B cell (primary cell): Measurements from ENCODE around the gene MMP26. TPM values are rescaled to one million over a fixed set of nuclear protein-coding genes. Genes with fewer than 3 reads are reported as not detected.

Experiments
- ATAC-seq: fragments of 200-7000 bp; cut with Tn5 transposase; one replicate; pipeline ENCODE4 v1.10.0; 2021; ENCODE audit warnings: low read depth, mild to moderate bottlenecking, moderate number of reproducible peaks, moderate library complexity
- CTCF ChIA-PET: fragments of 350-600 bp; sonication (Branson Sonifier 250); formaldehyde crosslinking; loops from one replicate; lab custom pipeline; 2021; ENCODE audit warnings: antibody characterized with exemption, inconsistent platforms; lab: Charles Lee
- POLR2A ChIA-PET: fragments of 350-600 bp; sonication (Branson Sonifier 250); formaldehyde crosslinking; loops from one replicate; lab custom pipeline; 2021; ENCODE audit warnings: antibody characterized with exemption; lab: Charles Lee
- DNase-seq: peaks from one replicate; pipeline ENCODE4 v3.0.0; 2013
- H2AFZ ChIP-seq: 2 replicates; pipeline ENCODE4 v1.6.1; 2012; ENCODE audit warnings: mild to moderate bottlenecking, low read depth, low read length; ENCODE audit not compliant: insufficient read depth, poor library complexity, severe bottlenecking
- H3K27ac ChIP-seq, 2 donors: 1 replicate in 1 of 2; 2 replicates in 1 of 2; pipeline ENCODE4 v1.5.1; 2012 to 2013; ENCODE audit warnings: low read length in 2 of 2, mild to moderate bottlenecking in 2 of 2, moderate library complexity in 1 of 2
- H3K27me3 ChIP-seq, 4 experiments: fragments of 200-600 bp in 1 of 4; sonication (generic) in 1 of 4; replicated peaks in 1 of 4; 1 replicate in 2 of 4; 2 replicates in 2 of 4; pipeline versions ENCODE4 v1.6.1 to v1.7.0; 2013 to 2016; ENCODE audit warnings: low read length in 3 of 4, mild to moderate bottlenecking in 2 of 4, mixed read lengths in 1 of 4, moderate library complexity in 1 of 4; ENCODE audit not compliant: insufficient read depth in 4 of 4, control insufficient read depth in 3 of 4; ENCODE audit errors: control extremely low read depth in 1 of 4
- H3K36me3 ChIP-seq, 2 experiments: replicated peaks in 1 of 2; 1 replicate in 1 of 2; 2 replicates in 1 of 2; pipeline versions ENCODE4 v1.6.1 to v1.7.1; 2013; ENCODE audit warnings: low read length in 1 of 2; ENCODE audit not compliant: insufficient read depth in 2 of 2, control insufficient read depth in 1 of 2; ENCODE audit errors: control extremely low read depth in 1 of 2, extremely low read depth in 1 of 2
- H3K4me1 ChIP-seq, 2 donors: fragments of 200-600 bp in 1 of 2; sonication (generic) in 1 of 2; 1 replicate in 1 of 2; 2 replicates in 1 of 2; pipeline versions ENCODE4 v1.5.1 to v1.6.1; 2013 to 2017; ENCODE audit warnings: low read length in 2 of 2; ENCODE audit not compliant: control insufficient read depth in 2 of 2, insufficient read depth in 2 of 2
- H3K4me2 ChIP-seq: replicated peaks from 2 replicates; pipeline ENCODE3; 2012; ENCODE audit warnings: mild to moderate bottlenecking, low read depth, low read length; ENCODE audit not compliant: poor library complexity, severe bottlenecking
- H3K4me3 ChIP-seq, 5 experiments: fragments of 200-600 bp in 1 of 5; sonication (generic) in 1 of 5; 1 replicate in 3 of 5; 2 replicates in 2 of 5; pipeline versions ENCODE4 v1.5.1 to v1.7.0; 2011 to 2016; ENCODE audit warnings: low read length in 4 of 5, mild to moderate bottlenecking in 4 of 5, low read depth in 2 of 5, control low read depth in 1 of 5, moderate library complexity in 1 of 5; ENCODE audit not compliant: insufficient read depth in 1 of 5; ENCODE audit errors: control extremely low read depth in 1 of 5, extremely low read depth in 1 of 5
- H3K79me2 ChIP-seq: fragments of 200-600 bp; sonication (generic); one replicate; pipeline ENCODE4 v1.6.0; 2016; ENCODE audit warnings: low read length; ENCODE audit not compliant: control insufficient read depth, insufficient read depth
- H3K9ac ChIP-seq: fragments of 200-600 bp; sonication (generic); 2 replicates; pipeline ENCODE4 v1.6.1; 2017; ENCODE audit warnings: mild to moderate bottlenecking, low read length, moderate library complexity
- H3K9me3 ChIP-seq, 3 donors: one replicate each; pipeline versions ENCODE4 v1.6.1 to v1.7.1; 2013; ENCODE audit warnings: low read length in 2 of 3; ENCODE audit not compliant: control insufficient read depth in 2 of 3, insufficient read depth in 1 of 3; ENCODE audit errors: control extremely low read depth in 1 of 3
- H4K20me1 ChIP-seq: 2 replicates; pipeline ENCODE4 v1.6.0; 2012; ENCODE audit warnings: mild to moderate bottlenecking, low read length; ENCODE audit not compliant: insufficient read depth, control insufficient read depth, poor library complexity, severe bottlenecking
- H3K27ac Mint-ChIP-seq: one replicate; pipeline ENCODE4 v1.8.0; 2021; ENCODE audit warnings: mixed read lengths
- H3K27me3 Mint-ChIP-seq: one replicate; pipeline ENCODE4 v1.8.0; 2021; ENCODE audit warnings: mixed read lengths
- H3K4me1 Mint-ChIP-seq: one replicate; pipeline ENCODE4 v1.8.0; 2021; ENCODE audit warnings: mixed read lengths
- H3K4me3 Mint-ChIP-seq: one replicate; pipeline ENCODE4 v1.8.0; 2021; ENCODE audit warnings: mixed read lengths
- H3K9me3 Mint-ChIP-seq: one replicate; pipeline ENCODE4 v1.8.0; 2022; ENCODE audit warnings: mixed read lengths; ENCODE audit not compliant: insufficient read depth
- EZH2 ChIP-seq: IDR thresholded peaks from 2 replicates; pipeline ENCODE4 v1.6.1; 2012; ENCODE audit warnings: borderline replicate concordance, low read depth, mild to moderate bottlenecking, moderate library complexity, low read length; ENCODE audit not compliant: insufficient read depth, poor library complexity, severe bottlenecking
- WGBS: methylation state at CpG from one replicate; pipeline ENCODE4 v1.1.5; 2013; ENCODE audit warnings: missing lambda C conversion rate; ENCODE audit not compliant: insufficient coverage; 5-methylcytosine and 5-hydroxymethylcytosine counted together
- intact Hi-C: fragments of 100-400 bp; cut with micrococcal nuclease; formaldehyde crosslinking; loops from one replicate; pipeline ENCODE4 v1.10.0; 2022
- polyA plus RNA-seq: library from polyadenylated mRNA; depleted of rRNA; stranded (reverse); fragments of >200 nt; gene quantifications from 2 replicates; pipeline ENCODE4 v1.2.3, GENCODE V29; 2012
- total RNA-seq, 2 donors: library from RNA; stranded (reverse); fragments of 120-200 nt in 1 of 2; gene quantifications; 1 replicate in 1 of 2; 2 replicates in 1 of 2; pipeline versions ENCODE4 v1.2.3 to v1.2.4, GENCODE V29; 2013 to 2022
- TF ChIP-seq, protein P1 (sequence below): fragments of 200-600 bp; IDR thresholded peaks from one replicate; pipeline ENCODE4 v1.8.0; 2022; ENCODE audit warnings: antibody characterized with exemption, mild to moderate bottlenecking

The MMP26 gene
- total and polyA plus RNA-seq, 2 donors (not counting 1 experiment from before 2014, with no cell fraction given), result not detected

DNA sequence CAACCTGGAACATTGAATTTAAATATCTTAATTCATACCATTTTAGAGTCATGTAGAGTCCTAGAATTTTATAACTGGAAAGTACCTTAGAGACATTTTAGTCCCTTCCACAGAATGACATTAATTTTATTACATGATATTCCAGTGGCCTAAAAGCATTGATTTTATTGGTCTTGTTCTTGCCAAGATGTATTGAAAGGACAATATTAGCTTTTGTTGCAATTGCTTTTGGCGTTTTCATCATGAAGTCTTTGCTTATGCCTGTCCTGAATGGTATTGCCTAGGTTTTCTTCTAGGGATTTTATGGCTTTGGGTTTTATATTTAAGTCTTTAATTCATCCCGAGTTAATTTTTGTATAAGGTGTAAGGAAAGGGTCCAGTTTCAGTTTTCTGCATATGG lies 36.2 kb downstream of the MMP26 start:
- H3K27me3 Mint-ChIP-seq, result peaks cover 9% of the 10 kb centered on the region
- Histone ChIP-seq H3K27me3 (peaks cover 0 to 3% (median 0%) of the 10 kb centered on the region in 4 experiments), H2AFZ (no peak overlapping the region), H3K27ac (no peak overlapping the region), H4K20me1 (no peaks in the 10 kb centered on the region), H3K9me3 (no peaks in the 10 kb centered on the region), H3K4me3 (no peak overlapping the region), H3K9ac (no peak overlapping the region), H3K36me3 (no peaks in the 10 kb centered on the region), H3K4me1 (no peaks in the 10 kb centered on the region), H3K79me2 (no peaks in the 10 kb centered on the region), H3K4me2 (no peak overlapping the region)
- H3K9me3 Mint-ChIP-seq, result no peaks in the 10 kb centered on the region
- DNase-seq (no peak), ATAC-seq (no peak)
- TF ChIP-seq, protein P1, sequence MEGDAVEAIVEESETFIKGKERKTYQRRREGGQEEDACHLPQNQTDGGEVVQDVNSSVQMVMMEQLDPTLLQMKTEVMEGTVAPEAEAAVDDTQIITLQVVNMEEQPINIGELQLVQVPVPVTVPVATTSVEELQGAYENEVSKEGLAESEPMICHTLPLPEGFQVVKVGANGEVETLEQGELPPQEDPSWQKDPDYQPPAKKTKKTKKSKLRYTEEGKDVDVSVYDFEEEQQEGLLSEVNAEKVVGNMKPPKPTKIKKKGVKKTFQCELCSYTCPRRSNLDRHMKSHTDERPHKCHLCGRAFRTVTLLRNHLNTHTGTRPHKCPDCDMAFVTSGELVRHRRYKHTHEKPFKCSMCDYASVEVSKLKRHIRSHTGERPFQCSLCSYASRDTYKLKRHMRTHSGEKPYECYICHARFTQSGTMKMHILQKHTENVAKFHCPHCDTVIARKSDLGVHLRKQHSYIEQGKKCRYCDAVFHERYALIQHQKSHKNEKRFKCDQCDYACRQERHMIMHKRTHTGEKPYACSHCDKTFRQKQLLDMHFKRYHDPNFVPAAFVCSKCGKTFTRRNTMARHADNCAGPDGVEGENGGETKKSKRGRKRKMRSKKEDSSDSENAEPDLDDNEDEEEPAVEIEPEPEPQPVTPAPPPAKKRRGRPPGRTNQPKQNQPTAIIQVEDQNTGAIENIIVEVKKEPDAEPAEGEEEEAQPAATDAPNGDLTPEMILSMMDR, result no peak
- TF ChIP-seq EZH2, result no peak
- WGBS, result 100% methylated on average over 1 of the region's 2 CpGs
- CTCF ChIA-PET, result no interaction called here
- H3K27ac Mint-ChIP-seq, result no peak overlapping the region
- H3K4me1 Mint-ChIP-seq, result no peaks in the 10 kb centered on the region
- intact Hi-C loops, result no loop called here
- POLR2A ChIA-PET, result no interaction called here
- H3K4me3 Mint-ChIP-seq, result no peak overlapping the region

GRCh38 chr11:4748438-4748837 lies 43.9 kb downstream of the MMP26 start:
- Mint-ChIP-seq H3K4me1 (no peaks in the 10 kb centered on the region), H3K27me3 (peaks cover 21% of the 10 kb centered on the region), H3K9me3 (no peaks in the 10 kb centered on the region), H3K4me3 (no peak overlapping the region), H3K27ac (no peak overlapping the region)
- WGBS, result no CpG with 5 or more reads among the region's 6 CpGs
- no peak overlapping the region for H3K4me3 ChIP-seq
- H3K27me3 ChIP-seq, result no peaks in the 10 kb centered on the region
- no peak for DNase-seq
- H3K36me3 ChIP-seq, result no peaks in the 10 kb centered on the region
- no peak overlapping the region for H3K4me2 ChIP-seq
- no peak for ATAC-seq
- no peak overlapping the region for H3K27ac ChIP-seq
- no peaks in the 10 kb centered on the region for H3K79me2 ChIP-seq
- no peak for TF ChIP-seq EZH2
- TF ChIP-seq, protein P1, result no peak
- ChIA-PET CTCF (no interaction called here), POLR2A (no interaction called here)
- no peak overlapping the region for H3K9ac ChIP-seq
- intact Hi-C loops, result no loop called here
- H3K4me1 ChIP-seq, result no peaks in the 10 kb centered on the region
- H2AFZ ChIP-seq, result no peak overlapping the region
- no peaks in the 10 kb centered on the region for H4K20me1 ChIP-seq
- no peaks in the 10 kb centered on the region for H3K9me3 ChIP-seq
